HG03571 (cell line): ENCODE data around the gene KCTD10.
"Not testable (repeated sequence)": the region's sequence is repeated elsewhere in the genome, so short reads cannot be mapped to it uniquely, and the experiment has no call there.

Experiments
- ATAC-seq: cut with Tn5 transposase; IDR thresholded peaks from one replicate; pipeline ENCODE4 v1.9.1; 2021; ENCODE audit not compliant: unreplicated experiment

Gene KCTD10

GRCh38 chr12:109423392-109423791 lies 53.7 kb downstream of the KCTD10 start:
- ATAC-seq: no peak

- ATAC-seq: no peak
These were observed 54.8 kb downstream of the KCTD10 start for GRCh38 chr12:109422251-109422650.

GRCh38 chr12:109421355-109422087 lies 55.6 kb downstream of the KCTD10 start:
- no peak for ATAC-seq

- no peak for ATAC-seq
These were observed 58.1 kb downstream of the KCTD10 start for GRCh38 chr12:109418848-109419480.

- not testable (repeated sequence) for ATAC-seq
These were observed 71.0 kb downstream of the KCTD10 start for GRCh38 chr12:109406147-109406546.

- ATAC-seq: not testable (repeated sequence)
These were observed 72.3 kb downstream of the KCTD10 start for GRCh38 chr12:109404841-109405240.
